ENCODE results near the gene L3MBTL4.

DNA sequence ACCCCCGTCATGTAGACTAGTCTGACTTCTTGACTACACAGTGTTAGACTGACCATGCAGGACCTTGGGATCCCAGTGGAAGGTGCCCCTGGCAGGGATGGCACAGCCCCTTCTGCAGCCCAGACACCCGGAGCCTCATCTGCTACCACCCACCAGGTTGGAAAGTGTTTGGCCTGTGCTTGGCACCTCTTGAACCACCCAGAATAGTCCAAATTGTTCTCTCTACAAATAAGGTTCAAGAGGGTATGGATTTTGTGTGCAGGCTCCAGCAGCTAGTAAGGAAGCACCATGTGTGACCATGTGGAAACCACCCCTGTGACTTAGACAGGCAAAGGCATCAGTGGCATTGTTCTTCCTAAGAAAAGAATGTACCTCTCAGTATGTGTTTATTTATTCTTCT lies 18.4 kb downstream of the L3MBTL4 start:
- TF ChIP-seq, protein P1, sequence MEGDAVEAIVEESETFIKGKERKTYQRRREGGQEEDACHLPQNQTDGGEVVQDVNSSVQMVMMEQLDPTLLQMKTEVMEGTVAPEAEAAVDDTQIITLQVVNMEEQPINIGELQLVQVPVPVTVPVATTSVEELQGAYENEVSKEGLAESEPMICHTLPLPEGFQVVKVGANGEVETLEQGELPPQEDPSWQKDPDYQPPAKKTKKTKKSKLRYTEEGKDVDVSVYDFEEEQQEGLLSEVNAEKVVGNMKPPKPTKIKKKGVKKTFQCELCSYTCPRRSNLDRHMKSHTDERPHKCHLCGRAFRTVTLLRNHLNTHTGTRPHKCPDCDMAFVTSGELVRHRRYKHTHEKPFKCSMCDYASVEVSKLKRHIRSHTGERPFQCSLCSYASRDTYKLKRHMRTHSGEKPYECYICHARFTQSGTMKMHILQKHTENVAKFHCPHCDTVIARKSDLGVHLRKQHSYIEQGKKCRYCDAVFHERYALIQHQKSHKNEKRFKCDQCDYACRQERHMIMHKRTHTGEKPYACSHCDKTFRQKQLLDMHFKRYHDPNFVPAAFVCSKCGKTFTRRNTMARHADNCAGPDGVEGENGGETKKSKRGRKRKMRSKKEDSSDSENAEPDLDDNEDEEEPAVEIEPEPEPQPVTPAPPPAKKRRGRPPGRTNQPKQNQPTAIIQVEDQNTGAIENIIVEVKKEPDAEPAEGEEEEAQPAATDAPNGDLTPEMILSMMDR (conservative IDR thresholded peaks at IDR 0.05; ENCODE audit: low read depth, low read length), result no peak
- no peak for TF ChIP-seq EZH2 (IDR thresholded peaks at IDR 0.05; ENCODE audit: borderline replicate concordance, low read depth, low read length, poor library complexity, severe bottlenecking)
